T-cell (primary cell): ENCODE results near the gene VKORC1. TPM values are rescaled to one million over a fixed set of nuclear protein-coding genes. Genes with fewer than 3 reads are reported as not detected.

ENCODE experiments used
- ATAC-seq, 4 experiments: fragments of 200-7000 bp in 3 of 4; fragments of 150-1000 bp in 1 of 4; cut with Tn5 transposase; replicated peaks in 1 of 4; 1 replicate in 3 of 4; 2 replicates in 1 of 4; pipeline ENCODE4 v1.10.0; 2021; ENCODE audit warnings: moderate library complexity in 3 of 4, mild to moderate bottlenecking in 2 of 4, moderate number of reproducible peaks in 1 of 4
- CTCF ChIA-PET, 2 donors: fragments of 300-600 bp; sonication (Branson Sonifier 250); formaldehyde crosslinking; loops; one replicate each; lab custom pipeline; 2022; ENCODE audit warnings: antibody characterized with exemption in 2 of 2; lab: Charles Lee
- POLR2A ChIA-PET, 2 donors: fragments of 300-600 bp; sonication (Branson Sonifier 250); formaldehyde crosslinking; loops; one replicate each; lab custom pipeline; 2022; ENCODE audit warnings: antibody characterized with exemption in 2 of 2; lab: Charles Lee
- DNase-seq, 35 experiments: peaks; one replicate each; pipeline versions ENCODE4 v3.0.0 to v3.0.0-alpha.2; 2013 to 2023
- H3K27ac ChIP-seq: one replicate; pipeline ENCODE4 v1.5.1; 2013; ENCODE audit warnings: low read length
- H3K27me3 ChIP-seq, 2 experiments: replicated peaks in 1 of 2; 1 replicate in 1 of 2; 2 replicates in 1 of 2; pipeline versions ENCODE4 v1.6.1 to v1.7.0; 2013; ENCODE audit warnings: low read length in 1 of 2, mixed read lengths in 1 of 2; ENCODE audit not compliant: control insufficient read depth in 2 of 2, insufficient read depth in 2 of 2; ENCODE audit errors: extremely low read depth in 1 of 2
- H3K36me3 ChIP-seq, 2 donors: 1 replicate in 1 of 2; 2 replicates in 1 of 2; pipeline versions ENCODE4 v1.6.1 to v1.7.0; 2013; ENCODE audit warnings: low read length in 1 of 2; ENCODE audit not compliant: control insufficient read depth in 2 of 2, insufficient read depth in 1 of 2; ENCODE audit errors: extremely low read depth in 1 of 2
- H3K4me1 ChIP-seq, 2 experiments: 1 replicate in 1 of 2; 2 replicates in 1 of 2; pipeline versions ENCODE4 v1.6.1 to v1.7.0; 2013; ENCODE audit warnings: low read length in 2 of 2, mixed read lengths in 1 of 2; ENCODE audit not compliant: insufficient read depth in 2 of 2, control insufficient read depth in 1 of 2; ENCODE audit errors: extremely low read depth in 1 of 2
- H3K4me3 ChIP-seq, 2 donors: 1 replicate in 1 of 2; 2 replicates in 1 of 2; pipeline versions ENCODE4 v1.5.1 to v1.7.0; 2013; ENCODE audit warnings: mild to moderate bottlenecking in 2 of 2, low read length in 1 of 2, moderate library complexity in 1 of 2; ENCODE audit not compliant: control insufficient read depth in 1 of 2; ENCODE audit errors: extremely low read depth in 1 of 2
- H3K9me3 ChIP-seq: 2 replicates; pipeline ENCODE4 v1.7.0; 2013
- H3K27ac Mint-ChIP-seq, 2 donors: one replicate each; pipeline ENCODE4 v1.8.0; 2020 to 2021; ENCODE audit warnings: mild to moderate bottlenecking in 2 of 2, mixed read lengths in 2 of 2
- H3K27me3 Mint-ChIP-seq, 2 donors: one replicate each; pipeline ENCODE4 v1.8.0; 2021 to 2022; ENCODE audit warnings: mixed read lengths in 2 of 2
- H3K36me3 Mint-ChIP-seq: one replicate; pipeline ENCODE4 v1.8.0; 2021; ENCODE audit warnings: mixed read lengths
- H3K4me1 Mint-ChIP-seq, 3 donors: one replicate each; pipeline ENCODE4 v1.8.0; 2020 to 2022; ENCODE audit warnings: mixed read lengths in 3 of 3, mild to moderate bottlenecking in 1 of 3
- H3K4me3 Mint-ChIP-seq, 3 donors: one replicate each; pipeline ENCODE4 v1.8.0; 2020 to 2022; ENCODE audit warnings: mild to moderate bottlenecking in 3 of 3, mixed read lengths in 3 of 3, moderate library complexity in 3 of 3
- H3K9me3 Mint-ChIP-seq, 3 donors: one replicate each; pipeline ENCODE4 v1.8.0; 2020 to 2022; ENCODE audit warnings: mixed read lengths in 3 of 3
- WGBS: methylation state at CpG from one replicate; pipeline ENCODE4 v1.1.5; 2013; ENCODE audit warnings: missing lambda C conversion rate; ENCODE audit not compliant: insufficient coverage; 5-methylcytosine and 5-hydroxymethylcytosine counted together
- total RNA-seq, 35 experiments: library from RNA in 6 of 35; stranded (reverse) in 6 of 35; fragments of 120-200 nt in 1 of 35; gene quantifications; one replicate each; pipeline versions ENCODE4 v1.2.1 to v1.2.4 and lab custom pipeline; 2013 to 2026

Gene VKORC1
- total RNA-seq (10 to 100 TPM; 31.8 to 66.4 (median 56.9) TPM), total RNA-seq (lab: John Stamatoyannopoulos, UW) (3.5 to 8.4 (median 5.8) reads per million in 29 experiments)
- total RNA-seq (2013): 27.3 TPM

DNA sequence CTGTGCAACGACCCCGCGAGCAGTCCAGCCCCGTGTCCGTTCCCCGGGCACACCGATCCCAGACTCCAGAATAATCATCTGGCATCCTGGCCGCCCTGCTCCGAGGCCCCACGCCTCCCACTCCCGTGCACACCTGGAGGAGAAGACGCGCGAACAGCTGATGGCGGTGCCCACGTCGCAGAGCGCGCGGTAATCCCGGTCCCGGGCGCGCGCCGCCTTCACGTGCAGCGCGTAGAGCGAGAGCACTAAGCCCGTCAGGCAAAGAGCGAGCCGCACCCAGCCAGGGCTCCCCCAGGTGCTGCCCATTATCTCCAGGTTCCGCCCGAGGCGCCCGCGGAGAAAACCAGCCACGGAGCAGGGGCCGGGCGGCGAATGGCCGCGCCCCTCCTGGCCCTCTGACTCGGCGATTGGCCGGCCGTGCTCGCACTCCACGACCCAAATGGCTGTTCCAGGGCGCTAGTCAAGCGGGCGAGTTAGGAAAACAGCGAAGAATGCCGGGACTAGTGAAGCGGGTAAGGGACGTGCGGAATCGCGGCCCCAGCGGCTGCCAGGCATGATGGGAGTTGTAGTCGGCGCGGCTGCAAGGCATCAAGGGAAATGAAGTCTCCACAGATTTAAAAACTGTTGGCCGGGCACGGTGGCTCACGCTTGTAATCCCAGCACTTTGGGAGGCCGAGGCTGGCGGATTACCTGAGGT is at the start of gene VKORC1:
Gene VKORC1, minus strand, starts transcription at position 374 of the 697 bp plus-strand sequence. Its CDS starts 68 bp downstream, at position 306.
- no peaks in the 10 kb centered on the region for H3K9me3 Mint-ChIP-seq
- Histone ChIP-seq H3K27ac (peak within 1 kb of the TSS; percentile 75), H3K4me1 (peaks cover 5 to 30% of the 10 kb centered on the region in 2 experiments), H3K36me3 (peaks cover 0 to 15% of the 10 kb centered on the region in 2 donors), H3K27me3 (no peaks in the 10 kb centered on the region), H3K9me3 (no peaks in the 10 kb centered on the region), H3K4me3 (peak within 1 kb of the TSS; percentile 86)
- peak; percentile 90 to 93 (median 92) for ATAC-seq
- ChIA-PET POLR2A (interaction anchor here (0.6 to 0.7 kb wide), 3 partner anchors 10 to 615 kb away, joined by 3 to 4 read pairs (median 3); no protein-coding TSS in a partner anchor), CTCF (interaction anchor here in 1 of 2 donors (0.7 kb wide), 1 partner anchor 23 kb away, joined by 3 read pairs; the partner anchor contains the start of gene KAT8)
- WGBS: under 1% methylated on average over 67 of the region's 69 CpGs
- peak within 1 kb of the TSS; percentile 91 to 99 (median 92) for H3K4me3 Mint-ChIP-seq
- peaks cover 10% of the 10 kb centered on the region for H3K36me3 Mint-ChIP-seq
- no peaks in the 10 kb centered on the region for H3K27me3 Mint-ChIP-seq
- peak within 1 kb of the TSS; percentile 86 to 94 for H3K27ac Mint-ChIP-seq
- peaks cover 22 to 32% (median 31%) of the 10 kb centered on the region in 3 donors for H3K4me1 Mint-ChIP-seq
- DNase-seq: peak; percentile 66 to 92 (median 78)

DNA sequence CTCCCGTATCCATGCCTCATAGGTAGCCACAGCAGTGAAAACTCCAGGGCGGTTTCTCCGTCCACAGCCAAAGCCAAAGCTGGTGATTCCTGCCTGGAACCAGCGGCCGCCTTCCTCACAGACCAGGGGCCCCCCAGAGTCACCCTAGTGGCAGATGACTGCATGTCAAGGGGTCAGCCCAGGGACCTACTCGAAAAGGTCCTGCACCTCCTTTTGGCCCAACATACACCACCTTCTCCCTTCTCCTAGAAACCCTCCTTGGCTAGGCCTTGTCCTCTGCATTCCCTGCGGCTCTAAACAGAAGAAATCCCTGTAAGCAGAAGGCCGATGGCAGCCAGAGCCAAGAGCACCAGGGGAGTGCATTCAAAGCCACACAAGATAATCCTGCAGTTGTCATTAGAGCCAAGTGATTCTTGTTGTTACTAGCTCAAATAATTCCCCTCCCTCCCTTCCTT is 49.1 kb upstream of the VKORC1 start:
- Histone ChIP-seq H3K4me1 (peaks cover 2 to 22% of the 10 kb centered on the region in 2 experiments), H3K27me3 (peaks cover 0 to 7% of the 10 kb centered on the region in 2 experiments), H3K9me3 (no peaks in the 10 kb centered on the region), H3K36me3 (no peaks in the 10 kb centered on the region), H3K27ac (no peak overlapping the region), H3K4me3 (no peak overlapping the region)
- POLR2A ChIA-PET: no interaction called here
- H3K27ac Mint-ChIP-seq: peak overlapping the region; percentile 70 to 84
- no peaks in the 10 kb centered on the region for H3K36me3 Mint-ChIP-seq
- peak overlapping the region; percentile 63 to 71 (median 69) for H3K4me3 Mint-ChIP-seq
- DNase-seq: no peak
- CTCF ChIA-PET: interaction anchor here in 1 of 2 donors (2.4 kb wide), 1 partner anchor 159 kb away, joined by 19 read pairs; the partner anchor contains the start of gene HSD3B7
- H3K9me3 Mint-ChIP-seq: no peaks in the 10 kb centered on the region
- peaks cover 7 to 9% of the 10 kb centered on the region in 2 donors for H3K27me3 Mint-ChIP-seq
- ATAC-seq: no peak
- WGBS: 98% methylated on average over 8 of the region's 8 CpGs
- peaks cover 11 to 15% (median 14%) of the 10 kb centered on the region in 3 donors for H3K4me1 Mint-ChIP-seq

DNA sequence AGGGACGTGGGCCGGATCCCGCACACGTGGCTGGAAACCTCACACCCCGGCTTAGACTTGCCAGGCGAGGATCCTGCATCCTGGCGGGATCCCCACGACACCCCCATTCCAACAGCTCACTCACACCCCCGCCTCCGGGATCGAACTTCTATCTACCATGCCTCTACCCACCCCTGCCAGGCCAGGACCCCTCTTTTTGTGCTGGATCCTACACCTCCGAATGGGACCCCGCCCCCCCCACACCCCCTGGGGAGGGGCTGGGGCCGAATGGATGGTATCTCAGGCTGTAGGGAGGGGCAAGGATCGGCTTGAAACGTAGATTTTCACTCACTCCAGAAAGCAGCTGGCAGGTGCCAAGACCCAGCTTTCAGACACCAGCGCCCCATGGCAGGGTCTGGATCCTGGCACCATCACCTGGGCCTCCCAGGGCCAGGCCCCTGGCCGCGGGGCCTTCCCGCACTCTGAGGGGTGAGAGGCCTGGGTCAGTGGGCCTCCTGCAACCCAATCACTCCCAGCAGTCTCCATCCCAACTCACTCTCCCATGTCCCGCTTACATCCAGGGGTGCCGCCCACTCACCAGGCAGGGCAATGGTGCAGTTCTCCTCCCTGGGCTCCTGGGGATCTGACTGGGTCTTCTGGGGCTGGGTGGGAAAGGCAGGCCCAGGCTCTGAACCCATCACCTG is 48.6 kb upstream of the VKORC1 start:
- no peaks in the 10 kb centered on the region for H3K9me3 Mint-ChIP-seq
- peak overlapping the region in 1 of 2 donors; percentile 29 for H3K4me3 ChIP-seq

DNA sequence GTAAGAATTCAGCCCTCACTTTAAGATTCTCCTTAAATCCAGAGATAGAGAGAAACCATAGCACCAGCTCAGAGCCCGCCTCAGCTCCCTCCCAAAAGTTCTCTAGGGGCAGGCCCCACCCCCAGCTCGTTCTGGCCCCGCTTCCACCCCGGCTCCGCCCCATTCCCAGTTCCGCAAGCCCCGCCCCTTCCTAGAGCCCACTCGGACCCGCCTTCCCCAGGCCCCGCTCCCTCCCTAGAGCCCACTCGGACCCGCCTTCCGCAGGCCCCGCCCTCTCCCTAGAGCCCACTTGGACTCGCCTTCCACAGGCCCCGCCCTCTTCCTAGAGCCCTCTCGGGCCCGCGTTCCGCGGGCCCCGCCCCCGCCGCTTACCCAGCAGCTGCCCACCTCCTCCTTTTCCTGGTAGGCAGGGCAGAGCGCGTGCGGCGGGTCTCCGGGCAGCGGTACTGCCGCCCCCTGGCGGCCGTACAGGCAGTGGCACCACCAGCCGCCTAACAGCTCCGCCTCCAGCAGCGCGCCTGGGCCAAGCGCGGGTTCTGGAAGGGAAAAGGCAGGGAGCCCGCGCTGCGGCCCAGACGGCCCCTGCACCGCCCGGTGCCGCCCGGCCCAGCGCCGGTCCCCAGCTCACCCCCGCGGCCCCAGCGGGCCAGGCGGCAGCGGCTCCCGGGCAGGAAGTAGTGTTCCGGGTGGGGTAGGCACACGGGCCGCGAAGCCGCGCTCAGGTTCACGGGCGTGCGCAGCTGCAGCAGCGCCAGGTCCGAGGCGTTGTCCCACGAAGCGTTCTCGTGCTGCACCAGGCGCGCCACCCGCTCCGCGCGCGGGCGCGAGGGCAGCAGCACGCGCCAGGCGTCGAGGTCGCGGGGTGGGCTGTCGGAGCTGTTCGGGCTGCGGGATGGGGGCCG is 47.8 kb upstream of the VKORC1 start:
- Mint-ChIP-seq H3K27ac (peak overlapping the region; percentile 89 to 91), H3K36me3 (no peaks in the 10 kb centered on the region), H3K27me3 (peaks cover 3% of the 10 kb centered on the region in 2 donors), H3K9me3 (no peaks in the 10 kb centered on the region), H3K4me1 (peaks cover 11 to 15% (median 12%) of the 10 kb centered on the region in 3 donors), H3K4me3 (peak overlapping the region; percentile 70 to 76 (median 71))
- ATAC-seq (peak; percentile 86 to 95 (median 90)), DNase-seq (peak; percentile 87 to 98 (median 93))
- Histone ChIP-seq H3K4me1 (peaks cover 2 to 22% of the 10 kb centered on the region in 2 experiments), H3K4me3 (peak overlapping the region; percentile 29 to 34), H3K27me3 (peaks cover 0 to 7% of the 10 kb centered on the region in 2 experiments), H3K9me3 (no peaks in the 10 kb centered on the region), H3K27ac (peak overlapping the region; percentile 43), H3K36me3 (no peaks in the 10 kb centered on the region)
- 4% methylated on average over 89 of the region's 89 CpGs for WGBS
- ChIA-PET POLR2A (interaction anchor here (0.5 to 1.2 kb wide), 14 partner anchors 11 to 728 kb away, joined by 3 to 15 read pairs (median 4); partner anchors contain the start of genes FUS (in 1 of the 2), KAT8 (in 1 of the 2), SETD1A (in 1 of the 2) and ZNF646 (in 1 of the 2)), CTCF (interaction anchor here (0.5 to 2.4 kb wide), 27 partner anchors 9 to 727 kb away, joined by 3 to 28 read pairs (median 5); partner anchors contain the start of genes ARMC5 (in 1 of the 2), FUS (in 1 of the 2), HSD3B7 (in 1 of the 2) and KAT8 (in 1 of the 2))

More for the DNA sequence above, 48.6 kb upstream of the VKORC1 start:
- H3K36me3 Mint-ChIP-seq: no peaks in the 10 kb centered on the region
- peaks cover 11 to 15% (median 14%) of the 10 kb centered on the region in 3 donors for H3K4me1 Mint-ChIP-seq
- 43% methylated on average over 9 of the region's 22 CpGs for WGBS
- ChIA-PET CTCF (interaction anchor here (0.5 to 2.4 kb wide), 13 partner anchors 8 to 316 kb away, joined by 3 to 28 read pairs (median 5); partner anchors contain the start of genes ARMC5 (in 1 of the 2), FUS (in 1 of the 2), HSD3B7 (in 1 of the 2) and KAT8 (in 1 of the 2)), POLR2A (interaction anchor here in 1 of 2 donors (0.8 to 1.1 kb wide), 3 partner anchors 22 to 69 kb away, joined by 4 to 8 read pairs (median 4); partner anchors contain the start of genes FUS, ZNF646 and ZNF668)
- H3K27ac Mint-ChIP-seq: peak overlapping the region; percentile 70 to 84
- DNase-seq (no peak), ATAC-seq (no peak)
- Histone ChIP-seq H3K4me1 (peaks cover 2 to 22% of the 10 kb centered on the region in 2 experiments), H3K27ac (peak overlapping the region; percentile 19), H3K27me3 (peaks cover 0 to 7% of the 10 kb centered on the region in 2 experiments), H3K9me3 (no peaks in the 10 kb centered on the region), H3K36me3 (no peaks in the 10 kb centered on the region)
- peaks cover 7 to 9% of the 10 kb centered on the region in 2 donors for H3K27me3 Mint-ChIP-seq
- H3K4me3 Mint-ChIP-seq: peak overlapping the region; percentile 63 to 71 (median 69)

- ATAC-seq: peak in 1 of 4 experiments; percentile 2
- H3K27ac Mint-ChIP-seq: peak overlapping the region; percentile 89 to 91
- ChIA-PET CTCF (interaction anchor here (0.6 to 2.4 kb wide), 22 partner anchors 9 to 727 kb away, joined by 3 to 28 read pairs (median 5); partner anchors contain the start of genes ARMC5 (in 1 of the 2), FUS (in 1 of the 2), HSD3B7 (in 1 of the 2) and KAT8 (in 1 of the 2)), POLR2A (interaction anchor here (0.5 to 1.2 kb wide), 10 partner anchors 12 to 729 kb away, joined by 3 to 15 read pairs (median 4); partner anchors contain the start of genes FUS (in 1 of the 2), KAT8 (in 1 of the 2) and SETD1A (in 1 of the 2))
- no peaks in the 10 kb centered on the region for H3K36me3 Mint-ChIP-seq
- H3K9me3 ChIP-seq: no peaks in the 10 kb centered on the region
- no peaks in the 10 kb centered on the region for H3K36me3 ChIP-seq
- no peaks in the 10 kb centered on the region for H3K9me3 Mint-ChIP-seq
- H3K4me3 Mint-ChIP-seq: peak overlapping the region; percentile 70 to 76 (median 71)
- H3K27me3 ChIP-seq: peaks cover 0 to 4% of the 10 kb centered on the region in 2 experiments
- peak in 1 of 35 experiments; percentile 4 for DNase-seq
- peak overlapping the region; percentile 43 for H3K27ac ChIP-seq
- peaks cover 11 to 15% (median 12%) of the 10 kb centered on the region in 3 donors for H3K4me1 Mint-ChIP-seq
- 56% methylated on average over 6 of the region's 10 CpGs for WGBS
- peak overlapping the region; percentile 19 to 34 for H3K4me3 ChIP-seq
- peaks cover 0 to 3% of the 10 kb centered on the region in 2 donors for H3K27me3 Mint-ChIP-seq
- H3K4me1 ChIP-seq: peaks cover 2 to 22% of the 10 kb centered on the region in 2 experiments
Measured at GRCh38 chr16:31141489-31142108, 47.0 kb upstream of the VKORC1 start.
